ENCODE measurements around the gene PLEKHA7. TPM values are rescaled to one million over a fixed set of nuclear protein-coding genes. Genes with fewer than 3 reads are reported as not detected.

PLEKHA7 gene
- total RNA-seq, 4 donors from 2014 or later, result 16.9 to 35.1 (median 24.1) TPM

DNA sequence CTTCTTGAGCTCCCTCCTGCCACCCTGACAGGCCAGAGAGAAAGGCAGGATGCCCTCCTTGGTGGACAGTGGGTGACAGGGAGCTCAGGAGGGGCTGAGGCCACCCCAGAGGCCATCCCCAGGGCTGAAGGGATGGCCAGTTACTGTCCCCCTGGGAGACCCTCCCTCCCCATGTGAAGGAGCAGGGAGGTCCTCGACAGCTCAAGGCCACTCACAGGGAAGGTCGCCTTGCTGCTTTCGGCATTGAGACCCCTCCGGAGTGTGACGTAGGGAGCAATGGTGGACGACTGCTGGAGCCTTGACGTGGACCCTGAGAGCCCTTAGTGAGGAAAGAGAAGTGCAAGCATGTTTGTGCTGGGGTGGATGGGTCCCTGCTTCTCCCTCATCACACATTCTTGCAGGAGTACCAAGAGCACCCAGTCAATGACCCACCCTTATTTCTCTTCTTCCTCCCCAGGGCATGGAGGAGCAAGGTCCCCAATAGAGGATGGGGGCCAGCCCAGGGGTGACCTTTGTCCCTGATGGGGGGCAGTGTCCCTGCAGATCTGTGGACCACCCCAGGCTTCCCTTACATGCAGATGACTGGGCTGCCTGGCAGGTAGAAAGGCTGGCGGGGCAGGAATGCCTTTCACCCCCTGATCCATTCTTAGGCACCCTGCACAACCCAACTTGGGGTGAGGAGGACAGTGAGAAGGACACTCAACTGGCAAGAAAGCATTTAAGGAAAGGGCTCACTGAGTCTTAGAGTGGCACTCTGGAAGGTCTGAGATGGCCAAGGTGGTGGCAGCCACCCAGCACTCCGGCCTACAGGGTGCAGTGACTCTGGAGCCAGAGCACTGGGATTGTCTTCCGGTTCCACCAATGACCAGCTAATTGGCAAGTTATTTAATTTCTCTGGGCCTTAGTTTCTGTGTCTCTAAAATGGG is 224.4 kb downstream of the PLEKHA7 start:
- TF ChIP-seq, protein P1, sequence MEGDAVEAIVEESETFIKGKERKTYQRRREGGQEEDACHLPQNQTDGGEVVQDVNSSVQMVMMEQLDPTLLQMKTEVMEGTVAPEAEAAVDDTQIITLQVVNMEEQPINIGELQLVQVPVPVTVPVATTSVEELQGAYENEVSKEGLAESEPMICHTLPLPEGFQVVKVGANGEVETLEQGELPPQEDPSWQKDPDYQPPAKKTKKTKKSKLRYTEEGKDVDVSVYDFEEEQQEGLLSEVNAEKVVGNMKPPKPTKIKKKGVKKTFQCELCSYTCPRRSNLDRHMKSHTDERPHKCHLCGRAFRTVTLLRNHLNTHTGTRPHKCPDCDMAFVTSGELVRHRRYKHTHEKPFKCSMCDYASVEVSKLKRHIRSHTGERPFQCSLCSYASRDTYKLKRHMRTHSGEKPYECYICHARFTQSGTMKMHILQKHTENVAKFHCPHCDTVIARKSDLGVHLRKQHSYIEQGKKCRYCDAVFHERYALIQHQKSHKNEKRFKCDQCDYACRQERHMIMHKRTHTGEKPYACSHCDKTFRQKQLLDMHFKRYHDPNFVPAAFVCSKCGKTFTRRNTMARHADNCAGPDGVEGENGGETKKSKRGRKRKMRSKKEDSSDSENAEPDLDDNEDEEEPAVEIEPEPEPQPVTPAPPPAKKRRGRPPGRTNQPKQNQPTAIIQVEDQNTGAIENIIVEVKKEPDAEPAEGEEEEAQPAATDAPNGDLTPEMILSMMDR (IDR thresholded peaks at IDR 0.05), result no peak
- TF ChIP-seq POLR2A (IDR thresholded peaks at IDR 0.05), result no peak
- no peak for DNase-seq (ENCODE audit: low spot score in 2 of 2)
- intact Hi-C loops (cut with DNase I; ENCODE audit: low total_unique reads), result no loop called here
- no peak overlapping the region for H3K4me3 ChIP-seq (ENCODE audit: low read depth, poor library complexity, severe bottlenecking)
- WGBS, 2 donors, result 93 to 96% methylated on average over 10 of the region's 10 CpGs

DNA sequence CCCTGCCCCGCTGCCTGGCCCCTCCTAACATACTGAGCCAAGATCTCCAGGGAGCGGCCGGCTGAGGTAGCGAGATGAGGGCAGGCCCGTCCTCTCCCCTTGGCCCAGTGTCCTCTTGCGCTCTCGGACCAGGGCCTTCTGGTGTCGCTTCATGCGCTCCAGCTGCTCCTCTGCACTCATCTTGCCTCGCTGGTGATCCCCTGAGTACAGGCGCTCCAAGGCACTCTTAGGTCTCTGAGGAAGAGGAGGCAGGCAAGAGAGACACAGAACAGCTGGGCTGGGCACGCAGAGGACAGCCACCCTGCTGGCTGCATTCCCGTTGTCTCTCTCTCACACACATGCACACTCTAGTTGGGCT is 225.2 kb downstream of the PLEKHA7 start:
- WGBS, 2 donors, result 81 to 91% methylated on average over 10 to 13 of the region's 13 CpGs
- no peak for DNase-seq (ENCODE audit: low spot score in 2 of 2)
- no peak for TF ChIP-seq POLR2A (IDR thresholded peaks at IDR 0.05)
- TF ChIP-seq, protein P1 (IDR thresholded peaks at IDR 0.05), result no peak
- H3K4me3 ChIP-seq (ENCODE audit: low read depth, poor library complexity, severe bottlenecking), result no peak overlapping the region
- intact Hi-C loops (cut with DNase I; ENCODE audit: low total_unique reads), result no loop called here

DNA sequence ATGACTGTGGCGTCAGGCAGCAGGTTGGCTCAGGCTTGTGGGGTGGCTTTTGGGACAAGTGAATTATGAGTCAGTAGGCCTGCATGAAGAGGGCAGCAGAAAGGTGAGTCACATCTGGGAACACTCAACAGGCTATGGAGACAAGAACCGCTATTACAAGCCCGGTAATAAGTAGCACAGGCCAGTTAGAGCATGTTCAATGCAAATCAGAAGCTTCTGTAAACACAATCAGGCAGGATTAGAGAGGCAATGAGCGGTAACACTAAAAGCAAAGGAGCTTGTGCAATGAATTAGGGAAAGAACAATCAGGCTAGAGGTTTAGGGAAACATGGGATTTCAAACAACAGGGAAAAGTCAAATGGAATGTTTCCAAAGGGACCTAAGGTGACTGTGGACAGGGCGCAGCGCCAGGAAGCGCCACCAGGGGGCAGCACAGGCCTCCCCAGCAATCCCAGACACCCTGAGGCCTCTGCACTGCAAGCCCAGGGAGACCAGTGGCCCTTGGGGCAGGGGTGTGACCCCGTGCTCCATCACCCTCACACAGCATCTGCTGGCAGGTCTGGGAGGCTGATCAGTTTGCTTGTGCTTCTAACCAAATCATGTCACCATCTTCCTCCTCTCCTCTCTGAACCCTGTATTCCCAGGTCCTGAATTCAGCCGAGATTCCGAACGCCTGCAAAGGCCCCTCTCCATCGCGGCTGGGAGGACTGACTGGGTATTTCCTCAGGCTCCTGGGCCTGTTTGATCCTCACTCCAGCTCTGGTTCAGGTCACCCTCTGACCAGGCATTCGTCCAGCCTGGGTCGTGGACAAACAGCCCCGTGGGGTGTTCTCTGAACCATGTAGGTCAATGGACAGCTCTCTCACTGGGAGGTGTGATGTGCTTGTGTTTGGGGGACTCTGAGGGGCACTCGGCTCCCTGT is 225.8 kb downstream of the PLEKHA7 start:
- no peak for TF ChIP-seq POLR2A (IDR thresholded peaks at IDR 0.05)
- TF ChIP-seq, protein P1 (IDR thresholded peaks at IDR 0.05), result peak in 1 of 3 donors; percentile 57
- intact Hi-C loops (cut with DNase I; ENCODE audit: low total_unique reads), result no loop called here
- H3K4me3 ChIP-seq (ENCODE audit: low read depth, poor library complexity, severe bottlenecking), result no peak overlapping the region
- peak; percentile 60 to 93 for DNase-seq (ENCODE audit: low spot score in 2 of 2)
- 52 to 54% methylated on average over 17 of the region's 17 CpGs for WGBS, 2 donors

DNA sequence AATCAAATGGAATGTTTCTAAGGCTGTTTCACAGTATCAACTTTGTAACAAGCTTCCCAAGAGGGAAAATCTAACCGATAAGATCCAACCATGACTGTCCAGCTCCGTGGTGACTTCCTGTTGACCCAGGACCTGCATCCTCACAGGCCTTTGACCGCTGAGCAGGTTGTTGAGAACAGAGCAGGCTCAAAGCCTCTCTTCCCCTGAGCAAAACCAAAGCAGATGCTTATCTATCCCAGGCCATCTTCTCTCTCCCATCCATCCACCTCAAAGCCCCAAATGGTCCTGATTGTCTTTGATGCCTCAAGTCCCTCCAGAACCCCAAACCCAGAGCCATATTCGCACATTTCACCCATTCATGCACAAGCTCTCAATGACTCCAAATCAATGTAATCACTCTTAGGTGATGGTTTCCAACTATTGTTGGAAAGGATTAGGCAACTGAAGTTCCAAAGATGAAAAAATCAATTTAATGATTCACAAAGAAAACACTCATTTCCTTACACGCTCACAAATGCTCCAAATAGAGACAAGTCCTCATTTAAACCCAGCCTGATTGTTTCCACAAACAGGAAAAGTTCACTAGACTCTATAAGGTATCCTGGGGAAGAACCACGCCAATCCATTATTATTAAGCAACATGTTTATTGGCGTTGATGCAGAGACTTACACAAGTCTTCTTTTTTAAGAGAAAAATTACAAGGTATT is 227.0 kb downstream of the PLEKHA7 start:
- intact Hi-C loops (cut with DNase I; ENCODE audit: low total_unique reads), result no loop called here
- 71 to 79% methylated on average over 7 of the region's 7 CpGs for WGBS, 2 donors
- TF ChIP-seq, protein P1 (IDR thresholded peaks at IDR 0.05), result no peak
- TF ChIP-seq POLR2A (IDR thresholded peaks at IDR 0.05), result no peak
- DNase-seq (ENCODE audit: low spot score in 2 of 2), result no peak
- no peak overlapping the region for H3K4me3 ChIP-seq (ENCODE audit: low read depth, poor library complexity, severe bottlenecking)

DNA sequence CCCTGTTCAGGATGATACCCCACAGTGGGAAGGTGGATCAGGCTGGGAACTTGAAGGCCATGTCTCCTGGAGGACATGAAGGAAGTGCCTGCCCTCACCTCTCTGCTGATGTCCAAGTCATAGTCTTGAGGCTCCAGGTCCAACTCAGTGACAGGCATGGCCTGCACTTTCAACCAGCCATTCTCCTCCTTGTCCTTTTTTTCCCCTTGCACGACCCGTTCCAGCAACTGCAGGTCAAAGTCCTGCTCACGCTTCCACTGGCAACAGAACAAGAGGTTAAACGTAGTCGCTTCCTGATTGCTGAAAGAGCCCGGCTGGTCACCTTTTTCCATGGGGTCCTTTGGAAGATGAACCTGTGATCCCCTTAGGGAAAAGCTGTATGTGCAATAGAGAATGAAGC is 228.1 kb downstream of the PLEKHA7 start:
- intact Hi-C loops (cut with DNase I; ENCODE audit: low total_unique reads), result no loop called here
- no peak for TF ChIP-seq POLR2A (IDR thresholded peaks at IDR 0.05)
- TF ChIP-seq, protein P1 (IDR thresholded peaks at IDR 0.05), result no peak
- 90 to 94% methylated on average over 6 of the region's 6 CpGs for WGBS, 2 donors
- no peak overlapping the region for H3K4me3 ChIP-seq (ENCODE audit: low read depth, poor library complexity, severe bottlenecking)
- DNase-seq (ENCODE audit: low spot score in 2 of 2), result no peak
